ENCODE measurements around the gene CDC42SE2. TPM values are rescaled to one million over a fixed set of nuclear protein-coding genes. Genes with fewer than 3 reads are reported as not detected.
A peak's percentile ranks its signal among the peaks of the same experiment; 100 is the strongest.

CDC42SE2 gene
- 100 to 1,000 TPM in 2 of 4 donors, 10 to 100 TPM in 2; 71.8 to 118 (median 91.8) TPM for total RNA-seq

- peaks cover 5 to 42% (median 23%) of the 10 kb centered on the region in 4 donors for H3K4me1 ChIP-seq
- intact Hi-C loops (cut with DNase I; ENCODE audit: low total_unique reads): no loop called here
- peak within 1 kb of the TSS; percentile 93 to 98 (median 98) for H3K27ac ChIP-seq
- H3K36me3 ChIP-seq: no peaks in the 10 kb centered on the region
- 0% methylated on average over 4 of the region's 97 CpGs; no CpG with 5 or more reads in 1 of the 2 donors for WGBS, 2 donors (ENCODE audit: low coverage in 1 of 2)
- no peaks in the 10 kb centered on the region for H3K27me3 ChIP-seq
- H3K9me3 ChIP-seq: no peaks in the 10 kb centered on the region
- TF ChIP-seq POLR2AphosphoS5 (IDR thresholded peaks at IDR 0.05): peak; percentile 95 to 98 (median 98)
- TF ChIP-seq EP300 (IDR thresholded peaks at IDR 0.05; ENCODE audit: low read depth): no peak
- TF ChIP-seq CTCF (IDR thresholded peaks at IDR 0.05): no peak
- TF ChIP-seq POLR2A (IDR thresholded peaks at IDR 0.05): peak; percentile 96
- DNase-seq: peak; percentile 89
- H3K4me3 ChIP-seq: peak within 1 kb of the TSS; percentile 80 to 100 (median 96)
- in situ Hi-C loops (cut with MboI; ENCODE audit: low pct_ligation_motif_present in 1 of 4, low pct_unique_long_range_greater_than_20kb in 1 of 4, low sequenced_read_pairs in 3 of 4): loop anchor here in 1 of 4 donors (10.0 kb wide), 1 partner anchor 99 kb away; the partner anchor contains the start of gene HINT1
Measured at GRCh38 chr5:131263648-131264450, at the start of gene CDC42SE2. CDC42SE2 (plus strand) TSS chr5:131264053; CDS start chr5:131359494, 95,441 bp downstream.

DNA sequence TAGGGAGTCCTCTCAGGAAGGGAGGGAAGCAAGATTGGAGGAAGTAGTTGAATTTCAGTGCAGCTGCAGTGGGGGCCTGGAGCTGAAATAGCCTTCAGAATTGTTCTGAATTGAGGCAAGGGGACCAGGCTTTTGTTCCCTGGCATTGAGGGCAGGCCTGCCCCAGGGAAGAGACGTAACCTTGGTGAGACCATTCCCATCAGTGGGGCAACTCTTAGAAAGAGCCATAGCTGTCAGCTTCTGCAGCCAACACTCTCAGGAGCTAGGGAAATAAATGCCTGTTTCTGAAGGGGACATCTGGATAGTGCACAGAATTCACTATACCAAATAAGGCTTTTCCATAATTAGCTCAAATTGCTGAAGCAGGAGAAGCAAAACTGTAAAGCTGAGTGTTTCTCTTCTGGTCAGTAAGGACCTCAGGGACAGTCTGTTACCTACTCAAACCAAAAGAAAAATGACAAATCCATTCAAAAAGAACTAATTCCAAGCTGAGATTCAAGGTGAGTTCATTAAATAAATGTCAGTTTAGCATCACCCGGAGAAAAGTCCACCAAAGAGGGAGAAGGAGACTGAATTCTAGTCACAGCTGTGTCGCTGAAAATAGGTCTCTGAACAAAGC lies 49.1 kb upstream of the CDC42SE2 start:
- Histone ChIP-seq H3K4me1 (peaks cover 0 to 15% (median 5%) of the 10 kb centered on the region in 4 donors), H3K4me3 (no peak overlapping the region), H3K27ac (no peak overlapping the region), H3K9me3 (no peaks in the 10 kb centered on the region), H3K36me3 (no peaks in the 10 kb centered on the region), H3K27me3 (no peaks in the 10 kb centered on the region)
- no peak for TF ChIP-seq POLR2A (IDR thresholded peaks at IDR 0.05)
- TF ChIP-seq CTCF (IDR thresholded peaks at IDR 0.05): no peak
- TF ChIP-seq EP300 (IDR thresholded peaks at IDR 0.05; ENCODE audit: low read depth): no peak
- no peak for TF ChIP-seq POLR2AphosphoS5 (IDR thresholded peaks at IDR 0.05)
- WGBS, 2 donors (ENCODE audit: low coverage in 1 of 2): 56 to 82% methylated on average over 2 to 3 of the region's 3 CpGs
- intact Hi-C loops (cut with DNase I; ENCODE audit: low total_unique reads): no loop called here
- in situ Hi-C loops (cut with MboI; ENCODE audit: low pct_ligation_motif_present in 1 of 4, low pct_unique_long_range_greater_than_20kb in 1 of 4, low sequenced_read_pairs in 3 of 4): no loop called here
- DNase-seq: no peak

- 96% methylated on average over 4 of the region's 4 CpGs; no CpG with 5 or more reads in 1 of the 2 donors for WGBS, 2 donors (ENCODE audit: low coverage in 1 of 2)
- no peak for DNase-seq
- in situ Hi-C loops (cut with MboI; ENCODE audit: low pct_ligation_motif_present in 1 of 4, low pct_unique_long_range_greater_than_20kb in 1 of 4, low sequenced_read_pairs in 3 of 4): no loop called here
- Histone ChIP-seq H3K9me3 (no peaks in the 10 kb centered on the region), H3K4me3 (no peak overlapping the region), H3K36me3 (no peaks in the 10 kb centered on the region), H3K27me3 (no peaks in the 10 kb centered on the region), H3K4me1 (peaks cover 0 to 9% (median under 1%) of the 10 kb centered on the region in 4 donors), H3K27ac (no peak overlapping the region)
- intact Hi-C loops (cut with DNase I; ENCODE audit: low total_unique reads): no loop called here
- TF ChIP-seq CTCF (IDR thresholded peaks at IDR 0.05): no peak
Measured at GRCh38 chr5:131217791-131218190, 46.1 kb upstream of the CDC42SE2 start.

DNA sequence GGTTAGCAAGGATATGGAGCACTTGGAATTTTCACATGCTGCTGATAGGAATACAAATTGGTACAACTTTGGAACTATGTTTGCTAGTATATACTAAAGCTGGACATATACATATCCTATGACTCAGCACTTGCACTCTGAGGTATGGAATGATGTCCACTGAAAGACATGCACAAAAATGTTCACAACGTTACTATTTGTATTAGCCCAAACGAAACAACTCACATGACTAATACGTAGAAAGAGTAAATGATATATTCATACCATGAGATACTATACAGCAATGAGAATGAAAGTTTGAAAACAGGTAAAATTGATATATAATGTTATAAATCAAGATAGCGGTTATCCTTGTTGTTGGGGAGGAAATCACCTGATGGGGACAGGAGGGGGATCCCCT lies 45.5 kb upstream of the CDC42SE2 start:
- H3K9me3 ChIP-seq: no peaks in the 10 kb centered on the region
- 64 to 73% methylated on average over 4 of the region's 4 CpGs for WGBS, 2 donors (ENCODE audit: low coverage in 1 of 2)
- intact Hi-C loops (cut with DNase I; ENCODE audit: low total_unique reads): no loop called here
- no peak overlapping the region for H3K27ac ChIP-seq
- no peak for DNase-seq
- in situ Hi-C loops (cut with MboI; ENCODE audit: low pct_ligation_motif_present in 1 of 4, low pct_unique_long_range_greater_than_20kb in 1 of 4, low sequenced_read_pairs in 3 of 4): no loop called here
- H3K36me3 ChIP-seq: no peaks in the 10 kb centered on the region
- no peaks in the 10 kb centered on the region for H3K27me3 ChIP-seq
- TF ChIP-seq POLR2A (IDR thresholded peaks at IDR 0.05) (no peak), POLR2AphosphoS5 (IDR thresholded peaks at IDR 0.05) (no peak), CTCF (IDR thresholded peaks at IDR 0.05) (no peak), EP300 (IDR thresholded peaks at IDR 0.05; ENCODE audit: low read depth) (no peak)
- H3K4me3 ChIP-seq: no peak overlapping the region
- H3K4me1 ChIP-seq: peaks cover 0 to 15% (median 4%) of the 10 kb centered on the region in 4 donors
